Small intestine (tissue), 7 donors: ENCODE data around the gene FBXO3. TPM values are rescaled to one million over a fixed set of nuclear protein-coding genes. Genes with fewer than 3 reads are reported as not detected.
"Not testable (repeated sequence)": the region's sequence is repeated elsewhere in the genome, so short reads cannot be mapped to it uniquely, and the experiment has no call there.

Experiments used
- DNase-seq, 2 donors: peaks; one replicate each; pipeline versions ENCODE4 v3.0.0 to v3.0.0-alpha.2; 2013
- FAIRE-seq: peaks from 2 replicates; lab custom pipeline; 2012; peaks lifted over from hg19 to GRCh38; lab: Jason Lieb, UNC
- H3K27ac ChIP-seq, 3 donors: one replicate each; pipeline ENCODE4 v1.5.1; 2013; ENCODE audit warnings: low read length in 2 of 3, mild to moderate bottlenecking in 2 of 3, control low read depth in 1 of 3, inconsistent platforms in 1 of 3, low read depth in 1 of 3, moderate library complexity in 1 of 3
- H3K27me3 ChIP-seq, 3 donors: one replicate each; pipeline ENCODE4 v1.6.1; 2013; ENCODE audit warnings: low read length in 3 of 3, inconsistent platforms in 1 of 3; ENCODE audit not compliant: control insufficient read depth in 3 of 3, insufficient read depth in 3 of 3
- H3K36me3 ChIP-seq, 3 donors: one replicate each; pipeline ENCODE4 v1.6.1; 2013; ENCODE audit warnings: low read length in 3 of 3, inconsistent platforms in 1 of 3, low read depth in 1 of 3, mild to moderate bottlenecking in 1 of 3, moderate library complexity in 1 of 3; ENCODE audit not compliant: control insufficient read depth in 3 of 3, insufficient read depth in 2 of 3
- H3K4me1 ChIP-seq, 3 donors: one replicate each; pipeline ENCODE4 v1.6.1; 2013; ENCODE audit warnings: low read length in 2 of 3, inconsistent platforms in 1 of 3, low read depth in 1 of 3, mild to moderate bottlenecking in 1 of 3, moderate library complexity in 1 of 3; ENCODE audit not compliant: control insufficient read depth in 3 of 3, insufficient read depth in 2 of 3
- H3K4me3 ChIP-seq, 3 donors: one replicate each; pipeline ENCODE4 v1.5.1; 2013; ENCODE audit warnings: low read length in 3 of 3, control low read depth in 1 of 3, inconsistent platforms in 1 of 3, low read depth in 1 of 3, mild to moderate bottlenecking in 1 of 3, moderate library complexity in 1 of 3
- H3K9me3 ChIP-seq, 2 donors: one replicate each; pipeline ENCODE4 v1.6.1; 2013; ENCODE audit warnings: low read depth in 1 of 2, low read length in 1 of 2; ENCODE audit not compliant: control insufficient read depth in 2 of 2, insufficient read depth in 1 of 2
- WGBS, 3 donors: extraction: QIAGEN DNeasy Blood & Tissue Kit; methylation state at CpG; one replicate each; pipeline ENCODE4 v1.1.7; 2013; 5-methylcytosine and 5-hydroxymethylcytosine counted together
- polyA plus RNA-seq, 4 donors: library from polyadenylated mRNA; stranded (reverse) in 3 of 4; unstranded in 1 of 4; fragments of 200-250 nt in 3 of 4; fragments of 120-200 nt in 1 of 4; gene quantifications; one replicate each; pipeline versions ENCODE4 v1.2.1 to v1.2.3, GENCODE V29; 2013
- donor health status: healthy with polysubstance abuse.
- donor health status: control.
- donor health status: control.
- donor health status: Bipolar disorder and iron deficiency.
- donor health status: healthy.

FBXO3 gene
- polyA plus RNA-seq, 4 donors, result 19.5 to 35.5 (median 22.3) TPM

DNA sequence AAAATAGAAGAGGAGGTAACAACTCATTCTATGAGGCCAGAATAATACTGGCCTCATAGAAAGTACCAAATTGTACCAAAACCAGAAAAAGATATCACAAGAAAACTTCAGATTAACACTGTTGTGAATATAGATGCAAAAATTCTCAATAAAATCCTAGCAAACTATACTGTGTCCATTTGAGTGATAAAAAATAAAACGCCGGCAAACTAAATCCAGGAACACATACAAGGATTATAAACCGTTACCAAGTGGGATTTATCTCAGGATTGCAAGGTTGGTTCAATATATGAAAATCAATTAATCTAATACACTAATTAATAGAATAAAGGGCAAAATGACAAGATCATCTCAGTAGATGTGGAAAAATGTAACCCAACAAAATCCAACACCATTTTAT is 23.6 kb upstream of the FBXO3 start:
- Histone ChIP-seq H3K27ac (no peak overlapping the region), H3K27me3 (peaks cover 0 to 21% (median 5%) of the 10 kb centered on the region in 3 donors), H3K36me3 (no peaks in the 10 kb centered on the region), H3K4me3 (no peak overlapping the region), H3K9me3 (no peaks in the 10 kb centered on the region), H3K4me1 (peaks cover 0 to 11% (median 4%) of the 10 kb centered on the region in 3 donors)
- FAIRE-seq (no peak), DNase-seq (no peak)
- WGBS, 3 donors, result 76 to 91% (median 85%) methylated on average over 3 of the region's 3 CpGs

GRCh38 chr11:33790040-33790439 is 15.7 kb upstream of the FBXO3 start:
- Histone ChIP-seq H3K27me3 (peaks cover 0 to 9% (median 3%) of the 10 kb centered on the region in 3 donors), H3K36me3 (no peaks in the 10 kb centered on the region), H3K4me1 (no peaks in the 10 kb centered on the region), H3K9me3 (no peaks in the 10 kb centered on the region), H3K27ac (no peak overlapping the region), H3K4me3 (no peak overlapping the region)
- whole genome bisulfite sequencing, 3 donors, result 15 to 50% (median 35%) methylated on average over 4 of the region's 4 CpGs
- DNase-seq (peak; percentile 18 to 35), FAIRE-seq (no peak)

DNA sequence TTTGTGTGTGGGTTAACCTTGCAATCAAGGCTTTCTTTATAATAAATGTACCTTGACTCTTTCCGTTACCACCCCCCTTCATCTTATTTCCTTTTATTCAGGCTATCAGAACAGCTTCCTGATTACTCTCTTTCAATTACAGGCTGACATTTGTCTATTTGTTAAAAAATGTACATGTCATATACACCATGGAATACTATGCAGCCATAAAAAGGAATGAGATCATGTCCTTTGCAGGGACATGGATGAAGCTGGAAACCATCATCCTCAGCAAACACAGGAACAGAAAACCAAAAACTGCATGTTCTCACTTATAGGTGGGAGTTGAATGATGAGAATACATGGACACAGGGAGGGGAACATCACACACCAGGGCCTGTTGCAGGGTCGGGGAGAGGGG is 13.8 kb upstream of the FBXO3 start:
- not testable (repeated sequence) for FAIRE-seq, H3K36me3 ChIP-seq, H3K27me3 ChIP-seq, H3K27ac ChIP-seq, H3K4me3 ChIP-seq, H3K9me3 ChIP-seq, H3K4me1 ChIP-seq, DNase-seq
- 77 to 89% (median 78%) methylated on average over 2 of the region's 2 CpGs for WGBS, 3 donors

- no peak overlapping the region for H3K27ac ChIP-seq
- no peaks in the 10 kb centered on the region for H3K9me3 ChIP-seq
- DNase-seq (no peak), FAIRE-seq (no peak)
- H3K4me3 ChIP-seq, result no peak overlapping the region
- peaks cover 0 to 6% (median 3%) of the 10 kb centered on the region in 3 donors for H3K27me3 ChIP-seq
- H3K4me1 ChIP-seq, result no peaks in the 10 kb centered on the region
- 50 to 61% (median 61%) methylated on average over 2 of the region's 2 CpGs for WGBS, 3 donors
- no peaks in the 10 kb centered on the region for H3K36me3 ChIP-seq
Measured at GRCh38 chr11:33787076-33787475, 12.8 kb upstream of the FBXO3 start.

DNA sequence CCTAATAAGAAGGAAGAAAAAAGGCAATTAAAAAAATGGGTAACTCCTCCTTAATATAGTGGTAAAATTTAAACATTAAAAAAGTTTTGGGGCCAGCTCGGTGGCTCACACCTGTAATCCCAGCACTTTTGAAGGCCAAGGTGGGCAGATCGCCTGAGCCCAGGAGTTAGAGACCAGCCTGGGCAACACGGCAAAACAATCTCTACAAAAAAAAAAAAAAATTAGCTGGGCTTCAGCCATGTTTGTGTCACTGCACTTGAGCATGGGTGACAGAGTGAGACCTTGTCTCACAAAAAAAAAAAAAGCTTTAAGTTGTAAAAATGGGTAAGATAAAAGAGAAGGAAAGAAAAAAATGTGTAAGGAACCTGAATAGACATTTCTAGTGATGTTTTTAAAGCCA is 11.3 kb upstream of the FBXO3 start:
- no peak overlapping the region for H3K4me3 ChIP-seq
- WGBS, 3 donors, result 51 to 74% (median 64%) methylated on average over 3 of the region's 3 CpGs
- H3K36me3 ChIP-seq, result no peaks in the 10 kb centered on the region
- FAIRE-seq, result no peak
- H3K27ac ChIP-seq, result no peak overlapping the region
- peaks cover 0 to 3% (median 3%) of the 10 kb centered on the region in 3 donors for H3K27me3 ChIP-seq
- no peaks in the 10 kb centered on the region for H3K9me3 ChIP-seq
- DNase-seq, result no peak
- no peaks in the 10 kb centered on the region for H3K4me1 ChIP-seq

DNA sequence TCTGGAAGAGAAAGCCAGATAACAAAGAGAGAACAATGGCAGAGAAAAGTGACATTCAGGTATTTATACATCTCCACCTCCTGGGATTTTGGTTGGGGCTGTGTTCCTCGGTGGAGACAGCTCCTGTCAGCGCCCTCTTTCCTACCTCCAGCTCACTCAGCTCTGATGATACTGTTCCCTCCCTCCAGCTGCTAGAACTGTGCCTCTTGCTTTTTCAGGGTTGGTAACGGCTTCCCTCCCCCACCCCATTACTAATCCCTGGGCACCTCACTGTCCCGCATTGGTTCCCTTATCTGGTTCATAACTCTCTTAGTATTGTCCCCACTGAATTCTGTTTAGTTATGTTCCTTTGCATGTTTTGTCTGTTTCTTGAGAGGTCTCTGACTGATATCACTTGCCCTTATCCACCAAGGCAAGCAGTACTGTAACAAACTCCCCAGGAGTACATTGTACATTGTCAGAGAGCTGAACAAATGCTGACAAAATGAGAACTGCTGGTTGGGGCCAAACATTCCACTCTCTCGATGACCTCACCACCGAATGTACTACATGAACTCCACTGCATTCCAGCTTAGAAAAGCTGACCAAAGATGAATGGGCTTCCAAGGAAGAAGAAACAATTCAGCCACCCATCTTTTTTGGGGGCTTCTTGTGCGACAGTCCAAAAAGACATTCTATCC is 5.7 kb upstream of the FBXO3 start:
- H3K4me3 ChIP-seq, result no peak overlapping the region
- peaks cover 0 to 51% (median 0%) of the 10 kb centered on the region in 3 donors for H3K27me3 ChIP-seq
- WGBS, 3 donors, result 55 to 68% (median 65%) methylated on average over 7 of the region's 7 CpGs
- no peak overlapping the region for H3K27ac ChIP-seq
- no peaks in the 10 kb centered on the region for H3K36me3 ChIP-seq
- H3K9me3 ChIP-seq, result no peaks in the 10 kb centered on the region
- FAIRE-seq (no peak), DNase-seq (no peak)
- H3K4me1 ChIP-seq, result peaks cover 0 to 3% (median 0%) of the 10 kb centered on the region in 3 donors

DNA sequence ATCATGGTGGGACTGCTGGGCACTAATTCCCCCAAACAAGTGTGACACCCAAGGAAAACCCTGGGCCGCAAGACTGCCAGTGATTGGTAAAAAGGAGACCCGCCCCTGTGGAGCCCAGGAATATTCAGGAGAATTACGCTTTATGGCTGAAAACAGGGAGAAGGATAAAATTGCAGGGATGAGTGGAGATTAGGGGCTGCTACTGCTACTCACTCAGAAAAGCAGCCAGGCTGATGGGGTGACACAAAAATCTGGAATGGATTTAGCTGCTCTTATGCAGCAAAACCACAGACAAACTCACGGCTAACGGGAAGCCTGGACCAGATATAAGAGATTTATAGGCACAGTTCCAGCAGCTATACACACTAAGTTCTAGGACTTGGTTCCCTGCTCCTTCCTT is 4.4 kb upstream of the FBXO3 start:
- H3K27me3 ChIP-seq, result peaks cover 0 to 56% (median 0%) of the 10 kb centered on the region in 3 donors
- H3K36me3 ChIP-seq, result no peaks in the 10 kb centered on the region
- no peak for DNase-seq
- no peaks in the 10 kb centered on the region for H3K9me3 ChIP-seq
- WGBS, 3 donors, result 50 to 67% (median 52%) methylated on average over 5 of the region's 5 CpGs
- no peak for FAIRE-seq
- H3K4me3 ChIP-seq, result no peak overlapping the region
- H3K27ac ChIP-seq, result no peak overlapping the region
- peaks cover 0 to 8% (median 0%) of the 10 kb centered on the region in 3 donors for H3K4me1 ChIP-seq

DNA sequence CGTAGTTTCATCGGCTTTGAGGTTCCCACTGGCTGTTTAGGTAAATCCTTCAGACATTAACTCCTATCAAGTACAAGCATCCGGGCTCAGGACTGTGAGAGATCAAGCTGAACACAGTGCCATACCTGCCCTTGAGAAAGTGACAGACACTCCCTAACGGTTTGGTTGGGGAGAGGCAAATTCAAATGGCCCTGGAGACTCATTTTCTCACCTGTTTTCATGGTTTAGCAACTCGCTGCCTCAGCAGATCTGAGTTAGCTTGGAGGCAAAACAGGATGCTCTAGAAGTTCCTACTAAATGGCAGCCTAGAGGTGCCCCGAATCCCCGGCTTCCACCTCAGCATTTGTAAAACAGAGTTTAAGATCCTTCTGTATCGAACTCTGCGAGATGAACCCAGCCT is 3.6 kb upstream of the FBXO3 start:
- DNase-seq (no peak), FAIRE-seq (no peak)
- Histone ChIP-seq H3K36me3 (no peaks in the 10 kb centered on the region), H3K4me3 (no peak overlapping the region), H3K27me3 (peaks cover 0 to 56% (median 0%) of the 10 kb centered on the region in 3 donors), H3K4me1 (peaks cover 1 to 12% (median 6%) of the 10 kb centered on the region in 3 donors), H3K27ac (no peak overlapping the region), H3K9me3 (no peaks in the 10 kb centered on the region)
- 52 to 66% (median 65%) methylated on average over 9 of the region's 9 CpGs for WGBS, 3 donors
